GM13977 (cell line): Measurements from ENCODE around the gene MCF2L.

Experiments used
- DNase-seq: peaks from one replicate; pipeline ENCODE4 v3.0.0; 2012; ENCODE audit warnings: low spot score
- CTCF ChIP-seq: IDR thresholded peaks from 2 replicates; pipeline ENCODE4 v1.5.1; 2012; ENCODE audit warnings: mild to moderate bottlenecking, control low read depth; ENCODE audit not compliant: insufficient read depth; ENCODE audit errors: extremely low read depth, missing control alignments
- in situ Hi-C: fragments of 300-500 bp; cut with MboI; formaldehyde crosslinking; loops from one replicate; pipeline ENCODE4 v1.12.0; 2022; ENCODE audit warnings: low sequenced_read_pairs, low pct_unique_long_range_greater_than_20kb, mixed read lengths, inconsistent platforms; ENCODE audit not compliant: unreplicated experiment

The MCF2L gene

GRCh38 chr13:112958127-112958989 lies 10.7 kb upstream of the MCF2L start:
- in situ Hi-C loops: no loop called here
- DNase-seq: no peak

GRCh38 chr13:112959206-112959605 lies 9.8 kb upstream of the MCF2L start:
- no peak for TF ChIP-seq CTCF
- in situ Hi-C loops: no loop called here
- no peak for DNase-seq

More at GRCh38 chr13:112958127-112958989, 10.7 kb upstream of the MCF2L start:
- TF ChIP-seq CTCF: no peak

GRCh38 chr13:112959701-112960542 lies 9.1 kb upstream of the MCF2L start:
- DNase-seq: no peak
- TF ChIP-seq CTCF: no peak
- in situ Hi-C loops: no loop called here

- in situ Hi-C loops: no loop called here
- TF ChIP-seq CTCF: no peak
- DNase-seq: no peak
Measured at GRCh38 chr13:112960706-112961105, 8.3 kb upstream of the MCF2L start.

- in situ Hi-C loops: no loop called here
- TF ChIP-seq CTCF: no peak
- DNase-seq: no peak
Measured at GRCh38 chr13:112961457-112962369, 7.3 kb upstream of the MCF2L start.

GRCh38 chr13:112962396-112962795 lies 6.6 kb upstream of the MCF2L start:
- in situ Hi-C loops: no loop called here
- no peak for TF ChIP-seq CTCF
- DNase-seq: no peak
